ENCODE data around the gene DNAI7. TPM values are rescaled to one million over a fixed set of nuclear protein-coding genes. Genes with fewer than 3 reads are reported as not detected.

DNAI7 gene
- total RNA-seq, 1 donor from 2014 or later = 3.3 TPM

- H3K9me3 Mint-ChIP-seq (ENCODE audit: low read depth) = peaks cover 3% of the 10 kb centered on the region
- peaks cover 1% of the 10 kb centered on the region for H3K36me3 Mint-ChIP-seq (ENCODE audit: insufficient read depth)
- H3K4me3 Mint-ChIP-seq (ENCODE audit: low read depth) = no peak overlapping the region
- H3K27me3 Mint-ChIP-seq = no peaks in the 10 kb centered on the region
- no peaks in the 10 kb centered on the region for H3K4me1 Mint-ChIP-seq (ENCODE audit: low read depth)
- peak; percentile 95 for TF ChIP-seq CTCF (IDR thresholded peaks at IDR 0.05; ENCODE audit: unreplicated experiment)
- DNase-seq (ENCODE audit: low spot score, unreplicated experiment) = no peak
- peak overlapping the region; percentile 8 for H3K27ac Mint-ChIP-seq
These were observed 39.9 kb downstream of the DNAI7 start for GRCh38 chr12:25155022-25155576.

- Mint-ChIP-seq H3K4me1 (ENCODE audit: low read depth) (no peaks in the 10 kb centered on the region), H3K36me3 (ENCODE audit: insufficient read depth) (no peaks in the 10 kb centered on the region), H3K9me3 (ENCODE audit: low read depth) (no peaks in the 10 kb centered on the region), H3K27me3 (no peaks in the 10 kb centered on the region), H3K4me3 (ENCODE audit: low read depth) (no peak overlapping the region), H3K27ac (no peak overlapping the region)
- no peak for TF ChIP-seq CTCF (IDR thresholded peaks at IDR 0.05; ENCODE audit: unreplicated experiment)
- no peak for DNase-seq (ENCODE audit: low spot score, unreplicated experiment)
These were observed 42.9 kb downstream of the DNAI7 start for GRCh38 chr12:25152055-25152454.

DNA sequence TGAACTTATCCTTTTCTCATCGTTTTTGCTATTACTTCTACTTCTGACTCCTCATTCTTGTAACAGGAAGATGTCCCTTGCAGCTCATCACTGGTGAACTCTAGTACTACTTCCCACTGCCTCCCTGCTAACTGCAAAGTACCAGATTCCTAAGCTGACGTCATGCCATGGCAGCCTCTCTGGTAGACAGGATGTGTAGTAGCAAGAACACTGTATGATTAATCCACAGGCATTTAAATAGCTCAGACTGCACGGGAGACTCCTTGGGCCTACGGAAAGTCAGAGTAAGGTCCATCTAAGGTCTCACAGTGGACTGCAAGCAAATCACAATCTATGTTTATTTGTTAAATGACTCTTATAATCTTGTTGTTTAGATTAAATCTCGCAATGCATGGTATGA, 43.5 kb downstream of the DNAI7 start:
- H3K4me1 Mint-ChIP-seq (ENCODE audit: low read depth) = no peaks in the 10 kb centered on the region

DNA sequence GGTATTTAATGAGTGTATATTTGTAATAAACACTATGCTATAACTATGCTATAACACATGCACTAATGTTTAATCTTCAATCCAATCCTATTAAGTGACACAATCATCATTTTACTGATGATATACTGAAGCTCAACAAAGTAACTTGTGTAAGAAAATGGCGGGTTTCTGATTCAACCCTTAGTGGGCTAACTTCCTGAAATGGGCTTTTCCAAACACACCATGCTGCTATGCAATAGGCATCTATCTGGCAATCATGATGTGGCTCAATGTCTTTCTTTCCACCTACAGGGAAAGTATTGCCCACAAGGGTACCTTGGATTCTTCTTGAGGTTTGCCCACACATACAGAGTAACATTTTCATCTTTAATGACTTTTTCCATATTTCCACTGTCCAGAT, 48.3 kb downstream of the DNAI7 start:
- Mint-ChIP-seq H3K27me3 (no peaks in the 10 kb centered on the region), H3K4me1 (ENCODE audit: low read depth) (no peaks in the 10 kb centered on the region), H3K27ac (no peak overlapping the region), H3K36me3 (ENCODE audit: insufficient read depth) (no peaks in the 10 kb centered on the region), H3K4me3 (ENCODE audit: low read depth) (no peak overlapping the region), H3K9me3 (ENCODE audit: low read depth) (no peaks in the 10 kb centered on the region)
- TF ChIP-seq CTCF (IDR thresholded peaks at IDR 0.05; ENCODE audit: unreplicated experiment) = no peak
- no peak for DNase-seq (ENCODE audit: low spot score, unreplicated experiment)

More for the DNA sequence above, 43.5 kb downstream of the DNAI7 start:
- no peak overlapping the region for H3K4me3 Mint-ChIP-seq (ENCODE audit: low read depth)
- DNase-seq (ENCODE audit: low spot score, unreplicated experiment) = no peak
- no peaks in the 10 kb centered on the region for H3K36me3 Mint-ChIP-seq (ENCODE audit: insufficient read depth)
- TF ChIP-seq CTCF (IDR thresholded peaks at IDR 0.05; ENCODE audit: unreplicated experiment) = no peak
- no peaks in the 10 kb centered on the region for H3K9me3 Mint-ChIP-seq (ENCODE audit: low read depth)
- H3K27me3 Mint-ChIP-seq = no peaks in the 10 kb centered on the region
- no peak overlapping the region for H3K27ac Mint-ChIP-seq

DNA sequence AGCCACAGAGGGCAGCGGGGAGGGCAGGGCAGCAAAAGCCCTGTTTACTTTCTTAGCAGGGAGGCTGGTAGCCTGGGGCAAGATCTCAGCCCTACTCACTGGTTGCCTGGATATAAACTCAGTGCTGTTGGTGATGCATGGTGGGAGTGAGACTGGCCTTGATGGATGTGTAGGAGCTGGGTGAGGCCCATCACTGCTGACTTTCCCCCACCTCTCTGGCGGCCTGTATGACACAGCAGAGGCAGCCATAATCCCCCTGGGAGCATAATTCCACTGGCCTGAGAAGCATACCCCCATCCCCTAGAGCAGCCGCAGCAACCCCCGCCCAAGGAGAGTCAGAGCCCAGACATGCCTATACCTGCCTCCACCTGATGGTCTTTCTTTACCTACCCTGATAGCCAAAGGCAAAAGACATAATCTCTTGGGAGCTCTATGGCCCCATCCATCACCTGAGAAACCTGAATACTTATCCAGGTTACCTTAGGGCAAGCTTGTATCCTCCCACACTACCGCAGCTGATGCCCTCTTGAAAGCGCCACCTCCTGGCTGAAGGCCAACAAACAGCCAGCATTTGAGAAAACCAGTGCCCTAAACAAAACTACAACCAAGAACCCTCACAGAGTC, 59.3 kb downstream of the DNAI7 start:
- DNase-seq (ENCODE audit: low spot score, unreplicated experiment) = no peak
- no peak for TF ChIP-seq CTCF (IDR thresholded peaks at IDR 0.05; ENCODE audit: unreplicated experiment)
- H3K9me3 Mint-ChIP-seq (ENCODE audit: low read depth) = peaks cover 32% of the 10 kb centered on the region
- H3K27me3 Mint-ChIP-seq = no peaks in the 10 kb centered on the region
- no peaks in the 10 kb centered on the region for H3K4me1 Mint-ChIP-seq (ENCODE audit: low read depth)
- no peak overlapping the region for H3K27ac Mint-ChIP-seq
- H3K36me3 Mint-ChIP-seq (ENCODE audit: insufficient read depth) = peaks cover 19% of the 10 kb centered on the region
- H3K4me3 Mint-ChIP-seq (ENCODE audit: low read depth) = no peak overlapping the region

All from progenitor cell of endocrine pancreas (in vitro differentiated cells).